RPMI7951 (cell line): Measurements from ENCODE around the gene LSM2. TPM values are rescaled to one million over a fixed set of nuclear protein-coding genes. Genes with fewer than 3 reads are reported as not detected.

Experiments
- DNase-seq: peaks from one replicate; pipeline ENCODE4 v3.0.0-alpha.2; 2012; ENCODE audit warnings: low read depth
- total RNA-seq: library from RNA; depleted of rRNA; stranded (reverse); fragments of >200 nt; shearing (Covaris generic); gene quantifications from 2 replicates; pipeline ENCODE4 v1.2.3, GENCODE V29; 2014; rRNA removed

LSM2 gene
- total RNA-seq, 1 experiment from 2014 or later, result 145 TPM

DNA sequence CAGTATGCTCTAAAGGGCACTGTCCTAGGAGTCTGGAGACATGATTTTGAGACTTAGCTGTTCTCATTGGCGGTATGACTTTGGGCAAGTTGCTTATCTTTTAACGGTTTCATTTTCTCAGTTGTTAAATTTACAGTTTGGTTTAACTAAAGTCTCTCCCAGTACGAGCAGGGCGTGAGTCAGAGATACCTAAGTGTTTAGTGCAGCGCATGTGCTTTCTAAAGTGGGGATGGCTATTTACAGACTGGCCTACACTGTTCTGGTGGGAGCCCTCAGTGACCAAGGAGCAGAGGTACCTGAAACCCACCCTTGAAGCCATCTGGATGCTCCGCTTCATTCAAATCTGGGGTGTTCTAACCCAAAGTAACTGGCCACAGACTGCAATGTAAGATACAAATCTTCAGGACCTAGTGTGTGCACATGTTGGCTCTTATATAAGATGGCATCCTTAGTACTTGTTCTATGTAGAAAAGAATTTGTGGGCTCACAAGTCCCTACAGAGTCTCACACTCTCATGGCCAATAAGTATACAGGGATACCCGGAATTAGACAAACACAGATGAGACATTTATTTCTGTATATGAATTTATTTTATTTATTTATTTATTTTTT lies 56.2 kb downstream of the LSM2 start:
- no peak for DNase-seq

DNA sequence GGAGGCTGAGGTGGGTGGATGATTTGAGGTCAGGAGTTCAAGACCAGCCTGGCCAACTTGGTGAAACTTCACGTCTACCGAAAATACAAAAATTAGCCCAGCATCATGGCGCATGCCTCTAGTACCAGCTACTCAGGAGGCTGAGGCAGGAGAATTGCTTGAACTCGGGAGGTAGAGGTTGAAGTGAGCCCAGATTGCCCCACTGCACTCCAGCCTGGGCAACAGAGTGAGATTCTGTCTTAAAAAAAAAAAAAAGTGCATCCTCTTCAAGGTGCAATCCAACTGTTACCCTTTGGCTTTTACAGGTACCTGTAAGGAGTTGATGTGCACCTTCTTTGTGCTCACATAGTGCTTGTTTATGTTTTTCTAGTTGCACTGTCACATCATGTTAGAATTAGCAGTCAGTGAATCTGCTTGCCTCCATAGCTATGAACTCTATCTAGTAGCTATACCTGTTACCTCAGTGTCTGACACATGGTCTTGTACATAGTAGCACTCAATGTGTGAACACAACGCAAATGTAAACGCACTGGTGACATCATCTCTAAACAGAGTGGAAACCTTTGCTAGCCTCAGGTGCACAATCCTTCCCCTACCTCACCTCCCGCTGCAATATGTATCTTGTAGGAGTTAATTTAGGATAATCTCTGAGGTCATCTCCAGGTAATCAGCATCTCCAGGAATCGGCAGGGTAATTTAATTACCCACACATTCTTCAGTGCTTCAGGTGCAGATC lies 57.3 kb downstream of the LSM2 start:
- no peak for DNase-seq

Other genes with a start within 250 kb of the LSM2 start
- gene LTA, start 234.7 kb downstream of the LSM2 start, total RNA-seq, result not detected in 2 replicates
- 1.7 TPM in 2 replicates for gene TNF, start 231.4 kb downstream of the LSM2 start, total RNA-seq
- gene LTB, start 224.5 kb downstream of the LSM2 start, total RNA-seq, result not detected in 2 replicates
- not detected in 2 replicates for gene LST1, start 220.7 kb downstream of the LSM2 start, total RNA-seq
- gene NCR3, start 214.0 kb downstream of the LSM2 start, total RNA-seq, result 0.36 TPM in 1 of 2 replicates, not detected in the other
- gene AIF1, start 191.7 kb downstream of the LSM2 start, total RNA-seq, result not detected in 2 replicates
- 52.8 and 53.7 TPM in 2 replicates for gene PRRC2A, start 186.3 kb downstream of the LSM2 start, total RNA-seq
- gene BAG6, start 154.3 kb downstream of the LSM2 start, total RNA-seq, result 124 and 161 TPM in 2 replicates
- gene APOM, start 151.1 kb downstream of the LSM2 start, total RNA-seq, result 2.5 and 3.4 TPM in 2 replicates
- gene C6orf47, start 146.2 kb downstream of the LSM2 start, total RNA-seq, result 13.9 and 18.6 TPM in 2 replicates
- gene GPANK1, start 142.0 kb downstream of the LSM2 start, total RNA-seq, result 20.0 and 22.5 TPM in 2 replicates
- 371 and 469 TPM in 2 replicates for gene CSNK2B, start 140.9 kb downstream of the LSM2 start, total RNA-seq
- 0.36 and 1.3 TPM in 2 replicates for gene LY6G5B, start 137.0 kb downstream of the LSM2 start, total RNA-seq
- gene LY6G5C, start 125.9 kb downstream of the LSM2 start, total RNA-seq, result 2.9 and 3.2 TPM in 2 replicates
- gene ABHD16A, start 103.6 kb downstream of the LSM2 start, total RNA-seq, result 36.7 and 36.9 TPM in 2 replicates
- not detected in 2 replicates for gene LY6G6F, start 100.1 kb downstream of the LSM2 start, total RNA-seq
- not detected in 2 replicates for gene LY6G6D, start 91.6 kb downstream of the LSM2 start, total RNA-seq
- not detected in 2 replicates for gene LY6G6C, start 85.2 kb downstream of the LSM2 start, total RNA-seq
- not detected in 2 replicates for gene MPIG6B, start 83.6 kb downstream of the LSM2 start, total RNA-seq
- 39.4 and 53.3 TPM in 2 replicates for gene DDAH2, start 77.7 kb downstream of the LSM2 start, total RNA-seq
- gene CLIC1, start 70.4 kb downstream of the LSM2 start, total RNA-seq, result 1,387 and 1,552 TPM in 2 replicates
- gene MSH5, start 67.0 kb downstream of the LSM2 start, total RNA-seq, result 14.1 and 17.8 TPM in 2 replicates
- 0.72 and 2.7 TPM in 2 replicates for gene SAPCD1, start 44.3 kb downstream of the LSM2 start, total RNA-seq
- gene VWA7, start 29.6 kb downstream of the LSM2 start, total RNA-seq, result 0.10 and 0.36 TPM in 2 replicates
- gene VARS1, start 11.2 kb downstream of the LSM2 start, total RNA-seq, result 26.4 and 33.6 TPM in 2 replicates
- gene HSPA1L, start 8.3 kb upstream of the LSM2 start, total RNA-seq, result 0.68 and 0.84 TPM in 2 replicates
- 141 and 155 TPM in 2 replicates for gene HSPA1A, start 8.6 kb upstream of the LSM2 start, total RNA-seq
- 82.1 and 101 TPM in 2 replicates for gene HSPA1B, start 20.8 kb upstream of the LSM2 start, total RNA-seq
- 55.3 and 66.7 TPM in 2 replicates for gene NEU1, start 55.9 kb upstream of the LSM2 start, total RNA-seq
- gene SLC44A4, start 72.0 kb upstream of the LSM2 start, total RNA-seq, result 1.5 TPM in 1 of 2 replicates, not detected in the other
- 38.6 and 46.1 TPM in 2 replicates for gene EHMT2, start 90.7 kb upstream of the LSM2 start, total RNA-seq
- 1.2 and 1.4 TPM in 2 replicates for gene ZBTB12, start 95.1 kb upstream of the LSM2 start, total RNA-seq
- not detected in 2 replicates for gene C2, start 120.8 kb upstream of the LSM2 start, total RNA-seq
- gene CFB, start 139.1 kb upstream of the LSM2 start, total RNA-seq, result 0.72 and 1.8 TPM in 2 replicates
- gene NELFE, start 152.0 kb upstream of the LSM2 start, total RNA-seq, result 235 and 246 TPM in 2 replicates
- 30.4 and 36.5 TPM in 2 replicates for gene SKIC2, start 152.2 kb upstream of the LSM2 start, total RNA-seq
- gene DXO, start 165.2 kb upstream of the LSM2 start, total RNA-seq, result 21.0 and 27.8 TPM in 2 replicates
- 0.96 and 1.3 TPM in 2 replicates for gene C4A, start 175.1 kb upstream of the LSM2 start, total RNA-seq
- 0.68 and 0.72 TPM in 2 replicates for gene C4B, start 207.8 kb upstream of the LSM2 start, total RNA-seq
- gene CYP21A2, start 231.4 kb upstream of the LSM2 start, total RNA-seq, result not detected in 2 replicates